ENCODE data around the gene FBL.

- TF ChIP-seq CTCF (IDR thresholded peaks at IDR 0.05) (no peak), POLR2AphosphoS5 (IDR thresholded peaks at IDR 0.05; ENCODE audit: low read depth, low read length) (no peak), TCF7L2 (IDR thresholded peaks at IDR 0.05; ENCODE audit: low read depth, low read length) (no peak), SIN3A (IDR thresholded peaks at IDR 0.05; ENCODE audit: borderline replicate concordance, insufficient read depth, low read depth, low read length) (no peak)
- TF ChIP-seq, protein P1, sequence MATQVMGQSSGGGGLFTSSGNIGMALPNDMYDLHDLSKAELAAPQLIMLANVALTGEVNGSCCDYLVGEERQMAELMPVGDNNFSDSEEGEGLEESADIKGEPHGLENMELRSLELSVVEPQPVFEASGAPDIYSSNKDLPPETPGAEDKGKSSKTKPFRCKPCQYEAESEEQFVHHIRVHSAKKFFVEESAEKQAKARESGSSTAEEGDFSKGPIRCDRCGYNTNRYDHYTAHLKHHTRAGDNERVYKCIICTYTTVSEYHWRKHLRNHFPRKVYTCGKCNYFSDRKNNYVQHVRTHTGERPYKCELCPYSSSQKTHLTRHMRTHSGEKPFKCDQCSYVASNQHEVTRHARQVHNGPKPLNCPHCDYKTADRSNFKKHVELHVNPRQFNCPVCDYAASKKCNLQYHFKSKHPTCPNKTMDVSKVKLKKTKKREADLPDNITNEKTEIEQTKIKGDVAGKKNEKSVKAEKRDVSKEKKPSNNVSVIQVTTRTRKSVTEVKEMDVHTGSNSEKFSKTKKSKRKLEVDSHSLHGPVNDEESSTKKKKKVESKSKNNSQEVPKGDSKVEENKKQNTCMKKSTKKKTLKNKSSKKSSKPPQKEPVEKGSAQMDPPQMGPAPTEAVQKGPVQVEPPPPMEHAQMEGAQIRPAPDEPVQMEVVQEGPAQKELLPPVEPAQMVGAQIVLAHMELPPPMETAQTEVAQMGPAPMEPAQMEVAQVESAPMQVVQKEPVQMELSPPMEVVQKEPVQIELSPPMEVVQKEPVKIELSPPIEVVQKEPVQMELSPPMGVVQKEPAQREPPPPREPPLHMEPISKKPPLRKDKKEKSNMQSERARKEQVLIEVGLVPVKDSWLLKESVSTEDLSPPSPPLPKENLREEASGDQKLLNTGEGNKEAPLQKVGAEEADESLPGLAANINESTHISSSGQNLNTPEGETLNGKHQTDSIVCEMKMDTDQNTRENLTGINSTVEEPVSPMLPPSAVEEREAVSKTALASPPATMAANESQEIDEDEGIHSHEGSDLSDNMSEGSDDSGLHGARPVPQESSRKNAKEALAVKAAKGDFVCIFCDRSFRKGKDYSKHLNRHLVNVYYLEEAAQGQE (IDR thresholded peaks at IDR 0.05; ENCODE audit: insufficient read depth in 1 of 2, low read depth in 2 of 2, low read length in 1 of 2): no peak
Observed at GRCh38 chr19:39845172-39845571, 1.0 kb downstream of the FBL start.

Data from Panc1 (cell line).